ENCODE results near the gene TXLNG. TPM values are rescaled to one million over a fixed set of nuclear protein-coding genes. Genes with fewer than 3 reads are reported as not detected.

The TXLNG gene
- total RNA-seq, 1 experiment from 2014 or later = 7.1 TPM

Other genes starting within 250 kb of the TXLNG start
- not detected in 2 replicates for gene S100G, start 136.3 kb upstream of the TXLNG start, total RNA-seq (2014; rRNA removed; shearing (Covaris generic); ENCODE audit: low replicate concordance)
- 20.0 and 40.9 TPM in 2 replicates for gene CTPS2, start 73.8 kb upstream of the TXLNG start, total RNA-seq (2014; rRNA removed; shearing (Covaris generic); ENCODE audit: low replicate concordance)
- gene SYAP1, start 66.9 kb upstream of the TXLNG start, total RNA-seq (2014; rRNA removed; shearing (Covaris generic); ENCODE audit: low replicate concordance) = 54.8 and 56.8 TPM in 2 replicates
- gene RBBP7, start 83.9 kb downstream of the TXLNG start, total RNA-seq (2014; rRNA removed; shearing (Covaris generic); ENCODE audit: low replicate concordance) = 85.5 and 124 TPM in 2 replicates
- gene REPS2, start 160.2 kb downstream of the TXLNG start, total RNA-seq (2014; rRNA removed; shearing (Covaris generic); ENCODE audit: low replicate concordance) = 0.03 and 0.17 TPM in 2 replicates